MCF 10A (cell line): Measurements from ENCODE around the gene SAMD14. TPM values are rescaled to one million over a fixed set of nuclear protein-coding genes. Genes with fewer than 3 reads are reported as not detected.
A peak's percentile ranks its signal among the peaks of the same experiment; 100 is the strongest.

Experiments used
- BruUV-seq: library from RNA; stranded (reverse); fragments of 400-500 nt; replicated peaks from 2 replicates; lab custom pipeline; 2021; lab: Mats Ljungman, UMichigan
- CTCF ChIA-PET: fragments of 300-600 bp; sonication (Branson Sonifier 250); formaldehyde crosslinking; extraction: SDS; loops from one replicate; lab custom pipeline; 2021; ENCODE audit warnings: antibody characterized with exemption, inconsistent platforms; lab: Yijun Ruan, JAX
- POLR2A ChIA-PET: fragments of 300-600, 350-650 bp; sonication (Branson Sonifier 250); formaldehyde crosslinking; extraction: SDS; loops from one replicate; lab custom pipeline; 2020; ENCODE audit warnings: antibody characterized with exemption, inconsistent platforms; lab: Yijun Ruan, JAX
- DNase-seq: peaks from one replicate; pipeline ENCODE4 v3.0.0-alpha.2; 2018; ENCODE audit not compliant: unreplicated experiment
- H3K27ac Mint-ChIP-seq: one replicate; pipeline ENCODE4 v1.8.0; 2022; ENCODE audit warnings: mild to moderate bottlenecking, low read depth, mixed read lengths; ENCODE audit not compliant: unreplicated experiment
- H3K27me3 Mint-ChIP-seq: one replicate; pipeline ENCODE4 v1.8.0; 2022; ENCODE audit warnings: mixed read lengths; ENCODE audit not compliant: insufficient read depth, unreplicated experiment
- H3K36me3 Mint-ChIP-seq: one replicate; pipeline ENCODE4 v1.8.0; 2022; ENCODE audit warnings: mild to moderate bottlenecking, moderate library complexity, mixed read lengths; ENCODE audit not compliant: insufficient read depth, unreplicated experiment
- H3K4me1 Mint-ChIP-seq: one replicate; pipeline ENCODE4 v1.8.0; 2022; ENCODE audit warnings: mixed read lengths; ENCODE audit not compliant: insufficient read depth, unreplicated experiment
- H3K4me3 Mint-ChIP-seq: one replicate; pipeline ENCODE4 v1.8.0; 2022; ENCODE audit warnings: mild to moderate bottlenecking, moderate library complexity, mixed read lengths; ENCODE audit not compliant: unreplicated experiment
- H3K9me3 Mint-ChIP-seq: one replicate; pipeline ENCODE4 v1.8.0; 2022; ENCODE audit warnings: mixed read lengths; ENCODE audit not compliant: unreplicated experiment
- CTCF ChIP-seq: fragments of 200-600 bp; IDR thresholded peaks from one replicate; pipeline ENCODE4 v1.8.0; 2022; ENCODE audit warnings: antibody characterized with exemption, mild to moderate bottlenecking; ENCODE audit not compliant: unreplicated experiment
- intact Hi-C: fragments of 100-400 bp; cut with micrococcal nuclease; formaldehyde crosslinking; loops from 2 replicates; pipeline ENCODE4 v1.14.1; 2022
- total RNA-seq: library from RNA; stranded (reverse); gene quantifications from 2 replicates; pipeline ENCODE4 v1.2.3, GENCODE V29; 2022

The SAMD14 gene
- total RNA-seq, 1 experiment from 2014 or later, result 0.09 TPM

GRCh38 chr17:50066995-50067394 is 63.0 kb downstream of the SAMD14 start:
- H3K9me3 Mint-ChIP-seq, result no peaks in the 10 kb centered on the region
- H3K27me3 Mint-ChIP-seq, result no peaks in the 10 kb centered on the region
- DNase-seq, result no peak
- ChIA-PET CTCF (interaction anchor here (0.7 to 10.3 kb wide), 7 partner anchors 13 to 126 kb away, joined by 3 to 79 read pairs (median 15); partner anchors contain the start of gene PDK2), POLR2A (interaction anchor here (1.4 to 9.7 kb wide), 6 partner anchors 9 to 40 kb away, joined by 4 to 141 read pairs (median 4); partner anchors contain the start of gene ITGA3)
- peaks cover 33% of the 10 kb centered on the region for H3K4me1 Mint-ChIP-seq
- no peak overlapping the region for H3K4me3 Mint-ChIP-seq
- intact Hi-C loops, result no loop called here
- H3K36me3 Mint-ChIP-seq, result peaks cover 75% of the 10 kb centered on the region
- TSS peak; percentile 2 for BruUV-seq
- TF ChIP-seq CTCF, result no peak
- H3K27ac Mint-ChIP-seq, result peak overlapping the region; percentile 95

GRCh38 chr17:50065056-50065455 is 64.9 kb downstream of the SAMD14 start:
- H3K27ac Mint-ChIP-seq, result peak overlapping the region; percentile 95
- peaks cover 52% of the 10 kb centered on the region for H3K4me1 Mint-ChIP-seq
- DNase-seq, result no peak
- H3K27me3 Mint-ChIP-seq, result no peaks in the 10 kb centered on the region
- intact Hi-C loops, result loop anchor here (2.0 kb wide), 1 partner anchor 18 kb away; no protein-coding TSS in a partner anchor
- ChIA-PET POLR2A (interaction anchor here (0.7 to 9.7 kb wide), 15 partner anchors 9 to 356 kb away, joined by 3 to 192 read pairs (median 5); partner anchors contain the start of genes ITGA3 and PDK2), CTCF (interaction anchor here (0.6 to 10.3 kb wide), 7 partner anchors 9 to 38 kb away, joined by 3 to 79 read pairs (median 8); partner anchors contain the start of gene PDK2)
- H3K9me3 Mint-ChIP-seq, result no peaks in the 10 kb centered on the region
- peak overlapping the region; percentile 63 for H3K4me3 Mint-ChIP-seq
- BruUV-seq, result no TSS peak
- TF ChIP-seq CTCF, result no peak
- H3K36me3 Mint-ChIP-seq, result peaks cover 64% of the 10 kb centered on the region

- peak overlapping the region; percentile 95 for H3K27ac Mint-ChIP-seq
- no peak for TF ChIP-seq CTCF
- H3K4me3 Mint-ChIP-seq, result peak overlapping the region; percentile 63
- H3K4me1 Mint-ChIP-seq, result peaks cover 59% of the 10 kb centered on the region
- no TSS peak for BruUV-seq
- ChIA-PET POLR2A (interaction anchor here (0.6 to 9.7 kb wide), 17 partner anchors 9 to 356 kb away, joined by 3 to 192 read pairs (median 4); partner anchors contain the start of genes ITGA3 and PDK2), CTCF (interaction anchor here (0.6 to 10.3 kb wide), 7 partner anchors 8 to 37 kb away, joined by 3 to 79 read pairs (median 8); partner anchors contain the start of gene PDK2)
- intact Hi-C loops, result loop anchor here (2.0 kb wide), 1 partner anchor 18 kb away; no protein-coding TSS in a partner anchor
- DNase-seq, result peak; percentile 99
- H3K36me3 Mint-ChIP-seq, result peaks cover 58% of the 10 kb centered on the region
- no peaks in the 10 kb centered on the region for H3K9me3 Mint-ChIP-seq
- no peaks in the 10 kb centered on the region for H3K27me3 Mint-ChIP-seq
These were observed 65.5 kb downstream of the SAMD14 start for GRCh38 chr17:50064253-50065001.
